SKM-1 (cell line): ENCODE measurements around the gene LSP1.

Experiments used
- DNase-seq: peaks from one replicate; lab custom pipeline; 2025; ENCODE audit not compliant: unreplicated experiment; lab: John Stamatoyannopoulos, UW

Gene LSP1

DNA sequence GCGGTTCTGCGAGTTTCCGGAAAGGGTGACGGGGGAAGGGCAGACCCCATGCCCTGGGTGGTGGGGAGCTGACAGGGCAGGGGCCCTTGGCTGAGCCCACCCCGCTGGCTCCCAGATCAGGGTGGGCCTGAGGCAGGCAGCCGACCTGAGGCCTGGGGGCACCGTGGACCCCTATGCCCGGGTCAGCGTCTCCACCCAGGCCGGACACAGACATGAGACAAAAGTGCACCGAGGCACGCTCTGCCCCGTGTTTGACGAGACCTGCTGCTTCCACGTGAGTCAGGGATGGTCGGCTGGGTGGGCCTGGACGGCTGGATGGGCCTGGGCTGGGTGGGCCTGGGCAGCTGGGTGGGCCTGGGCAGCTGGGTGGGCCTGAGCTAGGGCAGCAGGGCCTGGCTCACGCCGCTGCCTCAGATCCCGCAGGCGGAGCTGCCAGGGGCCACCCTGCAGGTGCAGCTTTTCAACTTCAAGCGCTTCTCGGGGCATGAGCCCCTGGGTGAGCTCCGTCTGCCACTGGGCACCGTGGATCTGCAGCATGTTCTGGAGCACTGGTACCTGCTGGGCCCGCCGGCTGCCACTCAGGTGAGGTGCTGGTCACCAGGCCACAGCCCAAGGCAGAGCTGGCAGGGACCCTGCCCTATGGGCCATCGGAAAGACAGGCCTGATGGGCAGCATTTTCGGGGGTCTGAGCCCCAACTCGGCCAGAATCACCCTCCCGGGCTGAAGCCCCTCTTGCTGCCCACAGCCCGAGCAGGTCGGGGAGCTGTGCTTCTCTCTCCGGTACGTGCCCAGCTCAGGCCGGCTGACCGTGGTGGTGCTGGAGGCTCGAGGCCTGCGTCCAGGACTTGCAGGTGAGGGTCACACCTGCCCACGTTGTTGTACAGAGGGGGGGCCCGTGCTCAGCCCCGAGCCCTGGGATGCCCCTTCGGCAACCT, 16.6 kb upstream of the LSP1 start:
- no peak for DNase-seq

GRCh38 chr11:1837171-1838076, 15.5 kb upstream of the LSP1 start:
- no peak for DNase-seq

DNA sequence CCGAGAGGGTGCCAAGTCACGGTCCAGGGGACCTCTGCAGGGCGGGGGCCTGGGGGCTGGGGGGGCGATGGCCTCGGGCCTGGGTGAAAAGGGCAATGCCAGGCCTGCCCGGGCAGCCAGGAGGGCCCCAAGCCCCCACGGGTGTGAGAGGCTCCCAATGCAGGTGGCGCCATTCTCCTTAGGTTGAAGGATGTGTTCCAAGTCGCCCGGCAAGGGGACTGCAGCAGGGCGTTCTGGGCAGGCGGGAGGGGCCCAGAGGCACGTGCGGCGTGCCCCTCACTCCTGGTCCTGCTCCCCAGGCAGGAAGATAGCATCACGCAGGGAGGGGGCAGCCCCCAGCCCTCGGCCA, 14.8 kb upstream of the LSP1 start:
- no peak for DNase-seq

- DNase-seq = no peak
These were observed 14.3 kb upstream of the LSP1 start, which contains the start of gene TNNI2 for GRCh38 chr11:1838426-1839144. TSS of gene TNNI2 (plus strand) at chr11:1838981. CDS start at chr11:1839697, 716 bp downstream.

DNA sequence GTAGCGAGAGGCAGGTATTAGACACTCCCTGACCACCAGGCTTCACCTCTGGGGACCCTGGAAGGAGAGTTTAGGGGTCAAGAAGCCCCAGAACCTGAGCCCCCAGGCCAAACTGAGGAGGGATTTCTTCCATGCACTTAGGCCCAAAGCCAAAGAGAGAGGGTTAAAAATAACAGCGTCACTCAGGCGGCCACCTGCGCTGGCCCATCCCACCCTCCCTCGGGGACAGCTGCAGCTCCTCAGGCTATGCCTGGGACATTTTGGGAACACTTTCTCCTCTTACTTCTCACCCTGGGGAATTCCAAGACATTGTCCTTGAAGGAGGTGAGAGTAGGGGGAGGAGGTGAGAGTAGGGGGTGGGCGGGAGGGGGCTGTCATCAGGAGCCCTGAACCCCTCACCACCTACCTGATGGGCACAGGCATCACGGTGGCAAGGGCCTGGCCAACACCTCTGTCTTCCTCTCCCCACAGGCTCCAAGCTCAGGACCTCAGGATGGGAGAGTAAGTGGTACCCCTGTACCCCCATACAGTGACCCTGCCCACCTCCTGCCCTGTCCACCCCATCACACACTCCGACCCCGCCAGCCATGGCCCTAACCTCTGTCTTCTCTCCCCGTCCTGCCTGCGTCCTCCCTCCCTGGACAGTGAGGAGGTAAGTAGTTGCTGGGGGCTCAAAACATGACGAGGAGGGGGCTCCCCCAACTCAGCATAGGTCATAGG, 13.5 kb upstream of the LSP1 start:
- no peak for DNase-seq

GRCh38 chr11:1839924-1840779, 12.7 kb upstream of the LSP1 start:
- peak; percentile 82 for DNase-seq

DNA sequence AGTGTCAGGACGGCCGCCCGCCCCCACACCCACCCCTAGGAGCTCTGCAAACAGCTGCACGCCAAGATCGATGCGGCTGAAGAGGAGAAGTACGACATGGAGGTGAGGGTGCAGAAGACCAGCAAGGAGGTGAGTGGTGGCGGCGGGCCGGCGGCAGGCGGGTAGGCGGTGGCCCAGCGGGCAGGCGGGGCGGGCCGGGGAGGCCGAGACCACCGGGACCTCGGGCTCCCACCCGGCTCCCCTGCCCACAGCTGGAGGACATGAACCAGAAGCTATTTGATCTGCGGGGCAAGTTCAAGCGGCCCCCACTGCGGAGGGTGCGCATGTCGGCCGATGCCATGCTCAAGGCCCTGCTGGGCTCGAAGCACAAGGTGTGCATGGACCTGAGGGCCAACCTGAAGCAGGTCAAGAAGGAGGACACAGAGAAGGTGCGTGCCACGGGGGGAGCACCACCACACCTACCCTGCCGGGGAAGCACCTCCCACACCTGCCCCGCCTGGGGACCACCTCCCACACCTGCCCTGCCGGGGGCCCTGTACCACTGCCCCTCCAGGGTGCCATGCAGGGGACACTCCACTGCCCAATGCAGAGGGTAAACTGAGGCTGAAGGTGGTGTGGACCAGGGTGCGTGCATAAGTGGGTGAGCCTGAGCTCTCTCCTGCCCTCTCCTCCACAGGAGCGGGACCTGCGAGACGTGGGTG, 12.0 kb upstream of the LSP1 start:
- DNase-seq = no peak

- DNase-seq = no peak
These were observed 11.3 kb upstream of the LSP1 start for GRCh38 chr11:1841511-1842148.

- DNase-seq = no peak
These were observed 10.5 kb upstream of the LSP1 start for GRCh38 chr11:1842149-1843097.

GRCh38 chr11:1843098-1843473, 9.8 kb upstream of the LSP1 start:
- no peak for DNase-seq

DNA sequence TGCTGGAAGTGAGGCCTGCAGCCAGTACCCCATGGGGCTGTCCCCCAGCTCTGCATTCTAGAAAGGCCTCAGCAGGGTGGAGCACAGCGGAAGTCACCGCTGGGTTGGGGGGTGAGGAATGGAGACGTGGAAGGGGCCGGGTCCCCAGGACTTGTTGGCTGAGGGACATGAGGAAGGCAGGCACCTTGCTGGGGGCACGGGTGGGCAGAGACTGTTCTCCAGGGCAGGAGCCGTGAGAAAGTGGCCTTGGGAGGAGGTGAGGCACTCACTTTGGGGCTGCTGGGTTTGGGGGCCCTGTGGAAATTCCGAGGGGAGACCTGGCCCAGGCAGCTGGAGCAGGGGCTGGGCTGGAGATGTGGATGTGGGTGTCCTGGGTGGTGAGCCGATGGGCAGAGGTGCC, 9.1 kb upstream of the LSP1 start:
- no peak for DNase-seq

DNA sequence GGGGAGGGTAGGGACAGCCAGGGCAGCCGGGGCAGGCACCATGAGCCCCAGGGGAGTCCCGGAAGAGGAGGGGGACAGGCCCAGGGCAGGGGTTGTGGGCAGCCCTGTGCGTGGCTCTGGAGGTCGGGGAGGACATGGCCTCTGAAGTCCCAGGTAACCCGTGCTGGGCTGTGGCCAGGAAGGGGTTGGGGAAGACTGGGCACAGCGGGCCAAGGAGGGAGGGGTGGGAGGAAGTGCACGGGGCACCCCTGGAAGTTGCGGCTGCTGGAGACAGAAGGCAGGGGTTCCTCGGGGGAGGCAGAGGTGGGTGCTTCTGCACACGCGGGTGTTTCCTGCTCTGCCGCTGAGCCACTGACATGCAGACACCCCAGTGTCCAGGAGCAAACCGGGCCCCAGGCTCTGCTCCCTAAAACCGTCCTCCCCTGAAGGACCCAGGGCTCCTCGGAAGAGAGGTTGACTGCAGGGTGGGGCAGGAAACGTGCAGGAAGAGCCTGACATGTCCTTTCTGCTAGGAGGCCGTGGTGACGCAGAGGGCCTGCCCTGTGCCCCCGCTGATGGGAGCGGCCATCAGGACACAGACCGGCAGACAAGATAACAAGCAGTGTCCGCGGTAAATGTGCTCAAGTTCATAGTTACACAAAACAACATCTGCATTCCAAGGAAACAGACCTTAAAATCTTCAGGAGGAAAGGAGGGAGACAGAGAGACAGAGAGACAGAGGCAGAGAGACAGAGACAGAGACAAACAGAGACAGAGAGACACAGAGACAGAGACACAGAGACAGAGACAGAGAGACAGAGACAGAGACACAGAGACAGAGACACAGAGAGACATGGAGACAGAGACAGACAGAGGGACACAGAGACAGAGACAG, 8.4 kb upstream of the LSP1 start:
- no peak for DNase-seq

DNA sequence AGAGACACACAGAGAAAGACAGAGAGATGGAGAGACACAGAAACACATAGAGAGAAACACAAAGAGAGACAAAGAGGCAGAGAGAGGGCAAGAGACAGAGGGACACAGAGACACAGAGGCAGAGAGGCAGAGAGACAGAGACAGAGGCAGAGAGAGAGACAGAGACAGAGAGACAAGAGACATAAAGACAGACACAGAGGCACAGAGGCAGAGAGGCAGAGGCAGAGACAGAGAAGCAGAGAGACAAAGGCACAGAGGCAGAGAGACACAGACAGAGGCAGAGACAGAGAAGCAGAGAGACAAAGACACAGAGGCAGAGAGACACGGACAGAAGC, 7.8 kb upstream of the LSP1 start:
- DNase-seq = no peak

GRCh38 chr11:1845561-1846452, 7.1 kb upstream of the LSP1 start:
- no peak for DNase-seq

DNA sequence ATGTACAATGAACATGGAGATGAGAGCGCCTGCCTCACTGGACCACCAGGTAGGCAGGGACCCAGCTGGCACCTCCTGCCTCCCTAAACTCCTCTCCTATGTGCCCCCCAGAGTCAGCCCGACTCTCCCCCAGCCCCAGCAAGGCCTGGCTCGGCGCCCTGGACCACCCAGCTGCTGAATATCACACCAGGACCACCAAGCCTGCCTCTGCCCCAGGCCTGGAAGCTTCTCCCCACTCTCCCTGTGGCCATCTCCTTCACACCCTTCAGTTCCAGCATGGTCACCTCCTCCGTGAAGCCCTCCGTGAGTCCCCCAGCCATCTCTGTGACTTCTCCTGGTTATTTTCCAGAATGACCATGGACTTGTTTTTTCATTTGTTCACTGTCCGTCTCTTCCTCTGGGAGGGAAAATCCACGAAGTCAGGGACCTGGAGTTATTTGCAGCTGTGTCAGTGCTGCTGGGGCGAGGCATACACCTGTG, 6.4 kb upstream of the LSP1 start:
- no peak for DNase-seq
